Endothelial cell of umbilical vein (primary cell): Measurements from ENCODE around the gene SPINT3. TPM values are rescaled to one million over a fixed set of nuclear protein-coding genes. Genes with fewer than 3 reads are reported as not detected.

Experiments used
- BruUV-seq: library from RNA; stranded (reverse); fragments of 400-500 nt; replicated peaks from 2 replicates; lab custom pipeline; 2021; lab: Mats Ljungman, UMichigan
- CTCF ChIA-PET: fragments of 300-600, 350-600 bp; sonication (Branson Sonifier 250); formaldehyde crosslinking; loops from one replicate; lab custom pipeline; 2021; ENCODE audit warnings: antibody characterized with exemption, inconsistent platforms; lab: Charles Lee
- POLR2A ChIA-PET: fragments of 300-600, 350-600 bp; sonication (Branson Sonifier 250); formaldehyde crosslinking; loops from one replicate; lab custom pipeline; 2021; ENCODE audit warnings: antibody characterized with exemption, inconsistent platforms; lab: Charles Lee
- DNase-seq: peaks from one replicate; pipeline ENCODE4 v3.0.0-alpha.2; 2011; ENCODE audit warnings: low read depth, low spot score
- FAIRE-seq: peaks from 2 replicates; lab custom pipeline; 2011; peaks lifted over from hg19 to GRCh38; lab: Jason Lieb, UNC
- H2AFZ ChIP-seq: 2 replicates; pipeline ENCODE4 v1.6.0; 2012; ENCODE audit warnings: low read depth, low read length, control low read depth, inconsistent platforms
- H3K27ac ChIP-seq: 2 replicates; pipeline ENCODE4 v1.5.1; 2011; ENCODE audit warnings: low read depth, mild to moderate bottlenecking, control low read depth, low read length, moderate library complexity; ENCODE audit not compliant: insufficient read depth
- H3K27me3 ChIP-seq, 2 experiments: 2 replicates each; pipeline versions ENCODE4 v1.6.0 to v1.6.1; 2011; ENCODE audit warnings: low read length in 2 of 2, mixed read lengths in 1 of 2; ENCODE audit not compliant: control insufficient read depth in 2 of 2, insufficient read depth in 2 of 2
- H3K36me3 ChIP-seq, 2 experiments: 2 replicates in 1 of 2; 3 replicates in 1 of 2; pipeline ENCODE4 v1.5.1; 2011; ENCODE audit warnings: low read length in 2 of 2, mild to moderate bottlenecking in 1 of 2, moderate library complexity in 1 of 2; ENCODE audit not compliant: control insufficient read depth in 2 of 2, insufficient read depth in 2 of 2; ENCODE audit errors: extremely low read depth in 1 of 2
- H3K4me1 ChIP-seq: 3 replicates; pipeline ENCODE4 v1.5.1; 2011; ENCODE audit warnings: mild to moderate bottlenecking, low read length; ENCODE audit not compliant: control insufficient read depth, insufficient read depth; ENCODE audit errors: extremely low read depth
- H3K4me2 ChIP-seq: 2 replicates; pipeline ENCODE4 v1.6.1; 2011; ENCODE audit warnings: low read length, control low read depth, mixed read lengths; ENCODE audit not compliant: insufficient read depth
- H3K4me3 ChIP-seq, 3 experiments: fragments of 200-600 bp in 1 of 3; sonication (generic), shearing (Covaris generic) in 1 of 3; replicated peaks in 1 of 3; 2 replicates each; pipeline ENCODE4 v1.5.1; 2011 to 2016; ENCODE audit warnings: control low read depth in 3 of 3, low read length in 3 of 3, mild to moderate bottlenecking in 2 of 3, inconsistent platforms in 1 of 3, low read depth in 1 of 3, moderate library complexity in 1 of 3; ENCODE audit not compliant: insufficient read depth in 1 of 3
- H3K79me2 ChIP-seq: 2 replicates; pipeline ENCODE4 v1.6.0; 2012; ENCODE audit warnings: low read length, inconsistent platforms; ENCODE audit not compliant: control insufficient read depth, insufficient read depth
- H3K9ac ChIP-seq: replicated peaks from 2 replicates; pipeline ENCODE3; 2011; ENCODE audit warnings: low read length, control low read depth; ENCODE audit not compliant: insufficient read depth; ENCODE audit errors: extremely low read depth
- H3K9me1 ChIP-seq: replicated peaks from 3 replicates; pipeline ENCODE4 v1.6.0; 2011; ENCODE audit warnings: mild to moderate bottlenecking, low read length; ENCODE audit not compliant: control insufficient read depth, insufficient read depth; ENCODE audit errors: extremely low read depth
- H3K9me3 ChIP-seq: replicated peaks from 2 replicates; pipeline ENCODE4 v1.5.1; 2012; ENCODE audit warnings: low read length, inconsistent platforms; ENCODE audit not compliant: control insufficient read depth, insufficient read depth
- H4K20me1 ChIP-seq: replicated peaks from 2 replicates; pipeline ENCODE3; 2011; ENCODE audit warnings: mild to moderate bottlenecking, low read length; ENCODE audit not compliant: control insufficient read depth, insufficient read depth; ENCODE audit errors: extremely low read depth
- EZH2 ChIP-seq: IDR thresholded peaks from 2 replicates; pipeline ENCODE4 v1.6.1; 2012; ENCODE audit warnings: borderline replicate concordance, low read depth, mild to moderate bottlenecking, moderate library complexity, low read length, inconsistent platforms; ENCODE audit not compliant: severe bottlenecking
- FOS ChIP-seq: IDR thresholded peaks from 2 replicates; pipeline ENCODE4 v1.6.1; 2011; ENCODE audit warnings: mild to moderate bottlenecking, low read length, moderate library complexity, borderline replicate concordance; ENCODE audit not compliant: insufficient read depth
- GATA2 ChIP-seq: IDR thresholded peaks from 2 replicates; pipeline ENCODE4 v1.7.0; 2011; ENCODE audit warnings: low read depth, mild to moderate bottlenecking, moderate library complexity, mixed read lengths, low read length; ENCODE audit not compliant: insufficient read length, insufficient read depth
- JUN ChIP-seq: IDR thresholded peaks from 2 replicates; pipeline ENCODE4 v1.6.1; 2011; ENCODE audit warnings: borderline replicate concordance, low read depth; ENCODE audit not compliant: insufficient read length, insufficient read depth
- MYC ChIP-seq: IDR thresholded peaks from one replicate; pipeline ENCODE4 v1.6.1; 2011; ENCODE audit warnings: mild to moderate bottlenecking, low read depth, low read length
- POLR2A ChIP-seq: IDR thresholded peaks from 2 replicates; pipeline ENCODE4 v1.6.1; 2012; ENCODE audit warnings: low read depth, mild to moderate bottlenecking, control low read depth, low read length
- POLR2AphosphoS5 ChIP-seq: IDR thresholded peaks from 2 replicates; pipeline ENCODE4 v1.6.1; 2012; ENCODE audit warnings: low read depth, mild to moderate bottlenecking, control low read depth, low read length, moderate library complexity; ENCODE audit not compliant: insufficient read depth
- dilution Hi-C: fragments of 300-500 bp; cut with MboI; formaldehyde crosslinking; loops from one replicate; pipeline ENCODE4 v1.15.0; 2019; ENCODE audit warnings: low sequenced_read_pairs; ENCODE audit not compliant: extremely low pct_ligation_motif_present
- intact Hi-C: fragments of 100-400 bp; cut with micrococcal nuclease; formaldehyde crosslinking; loops from one replicate; pipeline ENCODE4 v1.10.0; 2022
- polyA plus RNA-seq, 4 experiments: library from polyadenylated mRNA; depleted of rRNA in 3 of 4; stranded (reverse) in 3 of 4; unstranded in 1 of 4; fragments of >200 nt; gene quantifications; 2 replicates each; pipeline versions ENCODE4 v1.2.1 to v1.2.3, GENCODE V29; 2011 to 2012; ENCODE audit warnings: missing spikeins in 1 of 4
- total RNA-seq: library from RNA; stranded (reverse); gene quantifications from 2 replicates; pipeline ENCODE4 v1.2.3, GENCODE V29; 2021
- TF ChIP-seq, protein P1 (sequence below): IDR thresholded peaks from 2 replicates; pipeline ENCODE4 v1.6.1; 2011; ENCODE audit not compliant: insufficient read depth, insufficient read length
- TF ChIP-seq, protein P2 (sequence below), 2 donors: IDR thresholded peaks; 1 replicate in 1 of 2; 2 replicates in 1 of 2; pipeline ENCODE4 v1.5.1; 2011; ENCODE audit warnings: low read length in 2 of 2, mild to moderate bottlenecking in 2 of 2, moderate library complexity in 2 of 2, control low read depth in 1 of 2, inconsistent platforms in 1 of 2, low read depth in 1 of 2; ENCODE audit not compliant: insufficient read depth in 1 of 2; ENCODE audit errors: extremely low read depth in 1 of 2

The SPINT3 gene
- total and polyA plus RNA-seq, 2 donors (not counting 3 experiments of a cell fraction or from before 2014, with no cell fraction given) = not detected

- intact Hi-C loops (no loop called here), dilution Hi-C loops (no loop called here)
- Histone ChIP-seq H4K20me1 (no peaks in the 10 kb centered on the region), H3K27ac (no peak overlapping the region), H3K4me3 (no peak overlapping the region), H3K9ac (no peak overlapping the region), H3K79me2 (no peaks in the 10 kb centered on the region), H3K27me3 (peaks cover 39 to 54% of the 10 kb centered on the region in 2 experiments), H3K9me3 (no peaks in the 10 kb centered on the region), H3K36me3 (no peaks in the 10 kb centered on the region), H2AFZ (no peak overlapping the region), H3K4me1 (no peaks in the 10 kb centered on the region), H3K4me2 (no peak overlapping the region), H3K9me1 (no peaks in the 10 kb centered on the region)
- DNase-seq (no peak), FAIRE-seq (no peak)
- POLR2A ChIA-PET = no interaction called here
- CTCF ChIA-PET = interaction anchor here (1.5 to 2.3 kb wide), 4 partner anchors 14 to 307 kb away, joined by 3 to 10 read pairs (median 4); no protein-coding TSS in a partner anchor
- BruUV-seq = no TSS peak
- TF ChIP-seq, protein P1, sequence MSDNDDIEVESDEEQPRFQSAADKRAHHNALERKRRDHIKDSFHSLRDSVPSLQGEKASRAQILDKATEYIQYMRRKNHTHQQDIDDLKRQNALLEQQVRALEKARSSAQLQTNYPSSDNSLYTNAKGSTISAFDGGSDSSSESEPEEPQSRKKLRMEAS = no peak
- no peak for TF ChIP-seq POLR2AphosphoS5
- no peak for TF ChIP-seq EZH2
- no peak for TF ChIP-seq POLR2A
- no peak for TF ChIP-seq MYC
- TF ChIP-seq, protein P2, sequence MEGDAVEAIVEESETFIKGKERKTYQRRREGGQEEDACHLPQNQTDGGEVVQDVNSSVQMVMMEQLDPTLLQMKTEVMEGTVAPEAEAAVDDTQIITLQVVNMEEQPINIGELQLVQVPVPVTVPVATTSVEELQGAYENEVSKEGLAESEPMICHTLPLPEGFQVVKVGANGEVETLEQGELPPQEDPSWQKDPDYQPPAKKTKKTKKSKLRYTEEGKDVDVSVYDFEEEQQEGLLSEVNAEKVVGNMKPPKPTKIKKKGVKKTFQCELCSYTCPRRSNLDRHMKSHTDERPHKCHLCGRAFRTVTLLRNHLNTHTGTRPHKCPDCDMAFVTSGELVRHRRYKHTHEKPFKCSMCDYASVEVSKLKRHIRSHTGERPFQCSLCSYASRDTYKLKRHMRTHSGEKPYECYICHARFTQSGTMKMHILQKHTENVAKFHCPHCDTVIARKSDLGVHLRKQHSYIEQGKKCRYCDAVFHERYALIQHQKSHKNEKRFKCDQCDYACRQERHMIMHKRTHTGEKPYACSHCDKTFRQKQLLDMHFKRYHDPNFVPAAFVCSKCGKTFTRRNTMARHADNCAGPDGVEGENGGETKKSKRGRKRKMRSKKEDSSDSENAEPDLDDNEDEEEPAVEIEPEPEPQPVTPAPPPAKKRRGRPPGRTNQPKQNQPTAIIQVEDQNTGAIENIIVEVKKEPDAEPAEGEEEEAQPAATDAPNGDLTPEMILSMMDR (IDR thresholded peaks at IDR 0.05; ENCODE audit: extremely low read depth in 1 of 2, insufficient read depth in 1 of 2, low read depth in 1 of 2, low read length in 2 of 2) = no peak
- no peak for TF ChIP-seq GATA2
- no peak for TF ChIP-seq FOS
- no peak for TF ChIP-seq JUN
These were observed 51.7 kb downstream of the SPINT3 start for GRCh38 chr20:45463709-45464108.
